SH-SY5Y (cell line): ENCODE data around the gene ANKMY1.

Source experiments
- GATA2 ChIP-seq: IDR thresholded peaks from 2 replicates; pipeline ENCODE4 v1.6.1; 2011; ENCODE audit warnings: mild to moderate bottlenecking, low read depth, low read length
- GATA3 ChIP-seq: IDR thresholded peaks from 2 replicates; pipeline ENCODE4 v1.6.1; 2011; ENCODE audit warnings: low read depth, mild to moderate bottlenecking, low read length, moderate library complexity

- TF ChIP-seq GATA3 (no peak), GATA2 (no peak)
Measured at GRCh38 chr2:240513549-240514287, 44.1 kb downstream of the ANKMY1 start.
